SH-SY5Y (cell line): ENCODE data around the gene FAM222A.

Experiments used
- GATA2 ChIP-seq: IDR thresholded peaks from 2 replicates; pipeline ENCODE4 v1.6.1; 2011; ENCODE audit warnings: mild to moderate bottlenecking, low read depth, low read length
- GATA3 ChIP-seq: IDR thresholded peaks from 2 replicates; pipeline ENCODE4 v1.6.1; 2011; ENCODE audit warnings: low read depth, mild to moderate bottlenecking, low read length, moderate library complexity

DNA sequence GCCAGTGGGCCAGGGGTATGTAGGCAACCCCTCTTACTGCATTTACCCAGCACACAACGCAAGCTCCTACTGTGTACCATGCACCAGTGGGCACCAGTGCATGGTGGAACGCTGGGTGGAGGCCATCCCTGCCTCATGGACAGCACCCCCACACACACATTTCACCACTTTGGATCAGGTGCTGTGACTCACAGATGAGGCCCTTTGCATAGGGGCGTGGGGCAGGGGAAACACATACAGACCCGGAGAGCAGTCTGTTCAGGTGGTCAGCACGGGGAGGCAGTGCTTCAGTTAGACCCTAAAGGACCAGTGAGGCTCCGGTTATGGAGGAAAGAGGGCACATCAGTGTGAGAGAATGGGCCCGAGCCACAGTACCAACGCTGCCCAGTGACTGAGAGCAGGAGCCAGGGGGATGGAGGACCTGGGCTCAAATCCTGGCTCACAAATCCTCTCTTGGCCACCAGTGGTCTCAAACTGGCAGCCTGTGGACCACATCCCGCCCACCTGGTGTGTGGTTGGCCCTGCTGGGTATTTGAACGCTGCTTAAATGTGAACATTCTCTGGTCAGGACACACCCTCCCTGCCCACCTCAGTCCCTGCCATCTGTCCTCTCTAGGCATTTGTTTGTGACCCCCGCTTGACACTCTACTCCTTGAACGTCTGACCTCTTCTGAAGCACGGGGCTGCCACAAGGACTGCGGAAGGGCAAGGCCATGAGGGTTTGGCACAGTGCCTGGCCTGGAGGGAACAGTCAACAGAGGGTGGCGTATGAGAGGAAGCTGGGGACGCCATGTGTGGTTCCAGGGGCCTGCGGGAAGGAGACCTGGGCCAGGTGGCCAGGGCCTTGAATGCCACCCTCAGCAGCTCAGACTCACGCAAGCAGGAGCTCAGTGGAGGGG is 46.7 kb downstream of the FAM222A start:
- no peak for TF ChIP-seq GATA3
- no peak for TF ChIP-seq GATA2
